Measurements from ENCODE around the gene IGF1R. TPM values are rescaled to one million over a fixed set of nuclear protein-coding genes. Genes with fewer than 3 reads are reported as not detected.

The IGF1R gene
- total RNA-seq, 6 donors from 2014 or later = 31.0 to 142 (median 63.8) TPM

- no peak for DNase-seq
- Histone ChIP-seq H3K4me3 (no peak overlapping the region), H3K27ac (no peak overlapping the region), H3K36me3 (no peaks in the 10 kb centered on the region), H3K27me3 (no peaks in the 10 kb centered on the region), H3K4me1 (peaks cover 7 to 27% (median 11%) of the 10 kb centered on the region in 4 donors), H3K9me3 (no peaks in the 10 kb centered on the region)
- ATAC-seq (ENCODE audit: low FRiP score in 2 of 2) = no peak
- 54 to 58% methylated on average over 4 of the region's 4 CpGs for WGBS, 2 donors
- TF ChIP-seq CTCF (IDR thresholded peaks at IDR 0.05) (no peak), POLR2AphosphoS5 (IDR thresholded peaks at IDR 0.05) (no peak), POLR2A (IDR thresholded peaks at IDR 0.05) (no peak), EP300 (IDR thresholded peaks at IDR 0.05) (no peak)
Measured at GRCh38 chr15:98771541-98771940, 123.2 kb downstream of the IGF1R start.

- no peak for DNase-seq
- peaks cover 9 to 37% (median 19%) of the 10 kb centered on the region in 4 donors for H3K4me1 ChIP-seq
Measured at GRCh38 chr15:98772895-98773294, 124.6 kb downstream of the IGF1R start.

GRCh38 chr15:98773616-98774015, 125.3 kb downstream of the IGF1R start:
- no peaks in the 10 kb centered on the region for H3K27me3 ChIP-seq
- no peak for ATAC-seq (ENCODE audit: low FRiP score in 2 of 2)
- no peaks in the 10 kb centered on the region for H3K9me3 ChIP-seq
- no peaks in the 10 kb centered on the region for H3K36me3 ChIP-seq
- H3K4me1 ChIP-seq = peaks cover 9 to 41% (median 21%) of the 10 kb centered on the region in 4 donors
- 82 to 87% methylated on average over 3 to 6 of the region's 6 CpGs for WGBS, 2 donors
- no peak for DNase-seq
- H3K4me3 ChIP-seq = no peak overlapping the region
- TF ChIP-seq POLR2A (IDR thresholded peaks at IDR 0.05) (no peak), EP300 (IDR thresholded peaks at IDR 0.05) (no peak), CTCF (IDR thresholded peaks at IDR 0.05) (no peak), POLR2AphosphoS5 (IDR thresholded peaks at IDR 0.05) (no peak)
- H3K27ac ChIP-seq = no peak overlapping the region

More at GRCh38 chr15:98772895-98773294, 124.6 kb downstream of the IGF1R start:
- Histone ChIP-seq H3K9me3 (no peaks in the 10 kb centered on the region), H3K27ac (no peak overlapping the region), H3K4me3 (no peak overlapping the region), H3K36me3 (no peaks in the 10 kb centered on the region), H3K27me3 (no peaks in the 10 kb centered on the region)
- 89 to 90% methylated on average over 3 of the region's 3 CpGs for WGBS, 2 donors
- TF ChIP-seq POLR2A (IDR thresholded peaks at IDR 0.05) (no peak), POLR2AphosphoS5 (IDR thresholded peaks at IDR 0.05) (no peak), CTCF (IDR thresholded peaks at IDR 0.05) (no peak), EP300 (IDR thresholded peaks at IDR 0.05) (no peak)
- ATAC-seq (ENCODE audit: low FRiP score in 2 of 2) = no peak

GRCh38 chr15:98774756-98775497, 126.6 kb downstream of the IGF1R start:
- no peaks in the 10 kb centered on the region for H3K9me3 ChIP-seq
- no peak for ATAC-seq (ENCODE audit: low FRiP score in 2 of 2)
- no peaks in the 10 kb centered on the region for H3K27me3 ChIP-seq
- peaks cover 18 to 54% (median 30%) of the 10 kb centered on the region in 4 donors for H3K4me1 ChIP-seq
- DNase-seq = no peak
- H3K36me3 ChIP-seq = no peaks in the 10 kb centered on the region
- TF ChIP-seq CTCF (IDR thresholded peaks at IDR 0.05) (no peak), POLR2AphosphoS5 (IDR thresholded peaks at IDR 0.05) (no peak), POLR2A (IDR thresholded peaks at IDR 0.05) (no peak), EP300 (IDR thresholded peaks at IDR 0.05) (no peak)
- no peak overlapping the region for H3K27ac ChIP-seq
- WGBS, 2 donors = 71 to 75% methylated on average over 10 of the region's 10 CpGs
- no peak overlapping the region for H3K4me3 ChIP-seq
